Natural killer cell (primary cell): ENCODE data around the gene KRTAP5-3. TPM values are rescaled to one million over a fixed set of nuclear protein-coding genes. Genes with fewer than 3 reads are reported as not detected.

ENCODE experiments used
- ATAC-seq, 3 donors: fragments of 150-1000 bp in 2 of 3; fragments of 200-7000 bp in 1 of 3; cut with Tn5 transposase; 1 replicate in 1 of 3; 2 replicates in 2 of 3; pipeline ENCODE4 v1.10.0; 2021; ENCODE audit warnings: mild to moderate bottlenecking in 2 of 3, moderate library complexity in 2 of 3
- DNase-seq, 2 donors: peaks; one replicate each; pipeline versions ENCODE4 v3.0.0 to v3.0.0-alpha.2; 2013 to 2021; ENCODE audit warnings: mixed read lengths in 1 of 2
- H3K27ac ChIP-seq: one replicate; pipeline ENCODE4 v1.5.1; 2013; ENCODE audit warnings: mild to moderate bottlenecking, low read length
- H3K27me3 ChIP-seq: one replicate; pipeline ENCODE4 v1.6.1; 2013; ENCODE audit warnings: low read length; ENCODE audit not compliant: control insufficient read depth, insufficient read depth
- H3K36me3 ChIP-seq: one replicate; pipeline ENCODE4 v1.6.1; 2013; ENCODE audit warnings: low read length; ENCODE audit not compliant: control insufficient read depth, insufficient read depth
- H3K4me1 ChIP-seq: one replicate; pipeline ENCODE4 v1.6.1; 2013; ENCODE audit warnings: low read length; ENCODE audit not compliant: control insufficient read depth, insufficient read depth
- H3K4me3 ChIP-seq: one replicate; pipeline ENCODE4 v1.5.1; 2013; ENCODE audit warnings: low read length
- H3K9me3 ChIP-seq: one replicate; pipeline ENCODE4 v1.6.1; 2013; ENCODE audit warnings: low read length; ENCODE audit not compliant: control insufficient read depth, insufficient read depth
- H3K27ac Mint-ChIP-seq, 2 donors: one replicate each; pipeline ENCODE4 v1.8.0; 2022; ENCODE audit warnings: mild to moderate bottlenecking in 2 of 2, mixed read lengths in 2 of 2, moderate library complexity in 1 of 2
- H3K27me3 Mint-ChIP-seq, 2 donors: one replicate each; pipeline ENCODE4 v1.8.0; 2022; ENCODE audit warnings: low read depth in 2 of 2, mixed read lengths in 2 of 2
- H3K36me3 Mint-ChIP-seq: one replicate; pipeline ENCODE4 v1.8.0; 2022; ENCODE audit warnings: mixed read lengths
- H3K4me1 Mint-ChIP-seq, 2 donors: one replicate each; pipeline ENCODE4 v1.8.0; 2022; ENCODE audit warnings: mixed read lengths in 2 of 2
- H3K4me3 Mint-ChIP-seq: one replicate; pipeline ENCODE4 v1.8.0; 2022; ENCODE audit warnings: mild to moderate bottlenecking, moderate library complexity, mixed read lengths
- H3K9me3 Mint-ChIP-seq, 2 donors: one replicate each; pipeline ENCODE4 v1.8.0; 2022; ENCODE audit warnings: mixed read lengths in 2 of 2
- CTCF ChIP-seq: fragments of 200-600 bp; IDR thresholded peaks from one replicate; pipeline ENCODE4 v1.8.0; 2022; ENCODE audit warnings: antibody characterized with exemption
- WGBS: methylation state at CpG from one replicate; pipeline ENCODE4 v1.1.7; 2013; ENCODE audit warnings: missing lambda C conversion rate; ENCODE audit not compliant: insufficient coverage; 5-methylcytosine and 5-hydroxymethylcytosine counted together
- intact Hi-C: fragments of 100-400 bp; cut with micrococcal nuclease; formaldehyde crosslinking; loops from one replicate; pipeline ENCODE4 v1.14.2; 2022
- total RNA-seq, 4 donors: library from RNA; stranded (reverse); fragments of 120-200 nt in 1 of 4; gene quantifications; one replicate each; pipeline versions ENCODE4 v1.2.3 to v1.2.4, GENCODE V29; 2013 to 2022

KRTAP5-3 gene
- total RNA-seq, 3 donors from 2014 or later (not counting 1 experiment from before 2014, with no cell fraction given) = not detected

- Mint-ChIP-seq H3K36me3 (no peaks in the 10 kb centered on the region), H3K4me3 (peak overlapping the region; percentile 47), H3K4me1 (peaks cover 10 to 46% of the 10 kb centered on the region in 2 donors), H3K27me3 (peaks cover 0 to 13% of the 10 kb centered on the region in 2 donors), H3K27ac (peak overlapping the region; percentile 70 to 89), H3K9me3 (no peaks in the 10 kb centered on the region)
- Histone ChIP-seq H3K9me3 (no peaks in the 10 kb centered on the region), H3K4me1 (peaks cover 62% of the 10 kb centered on the region), H3K27me3 (peaks cover 9% of the 10 kb centered on the region), H3K27ac (no peak overlapping the region), H3K4me3 (no peak overlapping the region), H3K36me3 (no peaks in the 10 kb centered on the region)
- ATAC-seq (no peak), DNase-seq (peak in 1 of 2 donors; percentile 34)
- TF ChIP-seq CTCF = no peak
- WGBS = 80% methylated on average over 14 of the region's 14 CpGs
- intact Hi-C loops = no loop called here
Observed at GRCh38 chr11:1569251-1569780, 38.9 kb downstream of the KRTAP5-3 start.

- ATAC-seq (peak; percentile 39 to 63 (median 48)), DNase-seq (peak; percentile 74 to 89)
- peaks cover 9% of the 10 kb centered on the region for H3K27me3 ChIP-seq
- no peak overlapping the region for H3K27ac ChIP-seq
- no peaks in the 10 kb centered on the region for H3K36me3 ChIP-seq
- H3K4me3 ChIP-seq = no peak overlapping the region
- peaks cover 0 to 11% of the 10 kb centered on the region in 2 donors for H3K27me3 Mint-ChIP-seq
- peaks cover 10 to 38% of the 10 kb centered on the region in 2 donors for H3K4me1 Mint-ChIP-seq
- H3K36me3 Mint-ChIP-seq = no peaks in the 10 kb centered on the region
- WGBS = 30% methylated on average over 13 of the region's 13 CpGs
- peak overlapping the region; percentile 73 to 89 for H3K27ac Mint-ChIP-seq
- H3K4me1 ChIP-seq = peaks cover 53% of the 10 kb centered on the region
- intact Hi-C loops = no loop called here
- no peaks in the 10 kb centered on the region for H3K9me3 ChIP-seq
- H3K4me3 Mint-ChIP-seq = peak overlapping the region; percentile 60
- TF ChIP-seq CTCF = no peak
- H3K9me3 Mint-ChIP-seq = no peaks in the 10 kb centered on the region
Observed at GRCh38 chr11:1568441-1568911, 39.8 kb downstream of the KRTAP5-3 start.

GRCh38 chr11:1567721-1568100 lies 40.6 kb downstream of the KRTAP5-3 start:
- no peak for ATAC-seq
- peaks cover 0 to 9% of the 10 kb centered on the region in 2 donors for H3K27me3 Mint-ChIP-seq
- WGBS = 84% methylated on average over 7 of the region's 7 CpGs
- Histone ChIP-seq H3K36me3 (no peaks in the 10 kb centered on the region), H3K4me1 (peaks cover 46% of the 10 kb centered on the region), H3K4me3 (no peak overlapping the region), H3K27me3 (peaks cover 9% of the 10 kb centered on the region), H3K9me3 (no peaks in the 10 kb centered on the region), H3K27ac (peak overlapping the region; percentile 18)
- peaks cover 10 to 32% of the 10 kb centered on the region in 2 donors for H3K4me1 Mint-ChIP-seq
- no peak overlapping the region for H3K4me3 Mint-ChIP-seq
- intact Hi-C loops = no loop called here
- H3K27ac Mint-ChIP-seq = peak overlapping the region; percentile 76 to 89
- DNase-seq = peak in 1 of 2 donors; percentile 11
- TF ChIP-seq CTCF = no peak
- no peaks in the 10 kb centered on the region for H3K36me3 Mint-ChIP-seq
- H3K9me3 Mint-ChIP-seq = no peaks in the 10 kb centered on the region
